Measurements from ENCODE around the gene OR11A1.

Gene OR11A1

GRCh38 chr6:29399525-29399924, 57.3 kb downstream of the OR11A1 start:
- DNase-seq (ENCODE audit: low read depth) = no peak
- TF ChIP-seq MAX (IDR thresholded peaks at IDR 0.05; ENCODE audit: low read depth, low read length) (no peak), CTCF (IDR thresholded peaks at IDR 0.05; ENCODE audit: low read depth, low read length) (no peak), MYC (IDR thresholded peaks at IDR 0.05; ENCODE audit: low read depth, low read length) (no peak), POLR2A (IDR thresholded peaks at IDR 0.05; ENCODE audit: extremely low read depth, insufficient read length) (no peak)

GRCh38 chr6:29395331-29395730, 61.5 kb downstream of the OR11A1 start, which contains the start of gene OR12D2:
Gene OR12D2 (plus strand): TSS chr6:29395631. CDS start chr6:29396700, 1,069 bp downstream.
- TF ChIP-seq MAX (IDR thresholded peaks at IDR 0.05; ENCODE audit: low read depth, low read length) = no peak
- TF ChIP-seq MYC (IDR thresholded peaks at IDR 0.05; ENCODE audit: low read depth, low read length) = no peak
- no peak for TF ChIP-seq POLR2A (IDR thresholded peaks at IDR 0.05; ENCODE audit: extremely low read depth, insufficient read length)
- TF ChIP-seq CTCF (IDR thresholded peaks at IDR 0.05; ENCODE audit: low read depth, low read length) = no peak
- DNase-seq (ENCODE audit: low read depth) = no peak
- H3K4me3 ChIP-seq (ENCODE audit: low read depth, low read length) = no peak within 1 kb of the TSS

More at GRCh38 chr6:29399525-29399924, 57.3 kb downstream of the OR11A1 start:
- H3K4me3 ChIP-seq (ENCODE audit: low read depth, low read length) = no peak overlapping the region

GRCh38 chr6:29388533-29388932, 68.3 kb downstream of the OR11A1 start:
- TF ChIP-seq CTCF (IDR thresholded peaks at IDR 0.05; ENCODE audit: low read depth, low read length) (no peak), MAX (IDR thresholded peaks at IDR 0.05; ENCODE audit: low read depth, low read length) (no peak), MYC (IDR thresholded peaks at IDR 0.05; ENCODE audit: low read depth, low read length) (no peak), POLR2A (IDR thresholded peaks at IDR 0.05; ENCODE audit: extremely low read depth, insufficient read length) (no peak)
- H3K4me3 ChIP-seq (ENCODE audit: low read depth, low read length) = no peak overlapping the region
- DNase-seq (ENCODE audit: low read depth) = no peak

GRCh38 chr6:29376003-29376402, 80.9 kb downstream of the OR11A1 start:
- no peak overlapping the region for H3K4me3 ChIP-seq (ENCODE audit: low read depth, low read length)
- no peak for DNase-seq (ENCODE audit: low read depth)
- TF ChIP-seq MAX (IDR thresholded peaks at IDR 0.05; ENCODE audit: low read depth, low read length) (no peak), MYC (IDR thresholded peaks at IDR 0.05; ENCODE audit: low read depth, low read length) (no peak), CTCF (IDR thresholded peaks at IDR 0.05; ENCODE audit: low read depth, low read length) (no peak), POLR2A (IDR thresholded peaks at IDR 0.05; ENCODE audit: extremely low read depth, insufficient read length) (no peak)

Measured in NB4 (cell line).